ENCODE measurements around the gene ITFG1. TPM values are rescaled to one million over a fixed set of nuclear protein-coding genes. Genes with fewer than 3 reads are reported as not detected.

The ITFG1 gene
- total and polyA plus RNA-seq, 2 of the 13 experiments (the other 11 are each of a cell fraction or from before 2014, with no cell fraction given), result 74.5 to 150 TPM

GRCh38 chr16:47136099-47136842, 324.6 kb downstream of the ITFG1 start:
- Histone ChIP-seq H3K36me3 (replicated peaks in 1 of 2; ENCODE audit: control insufficient read depth in 1 of 2, insufficient read depth in 2 of 2, low read length in 2 of 2) (no peaks in the 10 kb centered on the region), H3K9ac (ENCODE audit: insufficient read depth, low read depth, low read length) (no peak overlapping the region), H4K20me1 (ENCODE audit: insufficient read depth, low read length) (no peaks in the 10 kb centered on the region), H3K9me3 (ENCODE audit: low read length) (no peaks in the 10 kb centered on the region), H3K4me1 (ENCODE audit: insufficient read depth, low read length) (0 out of 2 replicates have a peak, but pooled peaks cover under 1% of the 10 kb centered on the region), H3K27me3 (ENCODE audit: control insufficient read depth in 1 of 2, insufficient read depth in 2 of 2, low read length in 2 of 2) (no peaks in the 10 kb centered on the region), H3K4me3 (replicated peaks in 1 of 3; ENCODE audit: insufficient read depth in 1 of 3, low read depth in 2 of 3, low read length in 3 of 3) (no peak overlapping the region), H3K4me2 (ENCODE audit: low read depth, low read length) (no peak overlapping the region), H3K27ac (ENCODE audit: extremely low read length, insufficient read depth, low read length) (no peak overlapping the region), H2AFZ (ENCODE audit: low read length) (no peak overlapping the region), H3K79me2 (ENCODE audit: insufficient read depth, low read length) (no peaks in the 10 kb centered on the region)
- intact Hi-C loops (cut with micrococcal nuclease; ENCODE audit: unreplicated experiment) (no loop called here), in situ Hi-C loops (cut with HindIII; ENCODE audit: extremely low pct_ligation_motif_present, low pct_unique_long_range_greater_than_20kb) (loop anchor here (5.0 to 10.0 kb wide), 2 partner anchors 191 to 981 kb away; no protein-coding TSS in a partner anchor)
- ChIA-PET CTCF (ENCODE audit: low intra/inter-chr PET ratio, low total read pairs) (no interaction called here), POLR2A (no interaction called here)
- no TSS peak for BruUV-seq (replicated peaks)
- ATAC-seq (no peak), FAIRE-seq (no peak), DNase-seq (ENCODE audit: low spot score) (peak; percentile 13)
- 55% methylated on average over 8 of the region's 8 CpGs for WGBS (ENCODE audit: low lambda C conversion rate)
- TF ChIP-seq ZNF274 (CRISPR knock-in tag; IDR thresholded peaks at IDR 0.05) (no peak), ZFP41 (CRISPR knock-in tag; IDR thresholded peaks at IDR 0.05; ENCODE audit: borderline replicate concordance) (no peak), PLRG1 (conservative IDR thresholded peaks at IDR 0.05) (no peak), SIN3B (IDR thresholded peaks at IDR 0.05; ENCODE audit: low read length) (no peak), KIAA2018 (CRISPR knock-in tag; IDR thresholded peaks at IDR 0.05; ENCODE audit: borderline replicate concordance) (no peak), MTF1 (CRISPR knock-in tag; IDR thresholded peaks at IDR 0.05) (no peak), SOX13 (IDR thresholded peaks at IDR 0.05) (no peak), SOX13 (CRISPR knock-in tag; conservative IDR thresholded peaks at IDR 0.05 in 1 of 2, IDR thresholded peaks at IDR 0.05 in 1 of 2) (0 out of 4 replicates have a peak, but pooled peaks of 1 of the 2 experiments have one; percentile 9), FOSL2 (CRISPR knock-in tag; IDR thresholded peaks at IDR 0.05) (peak; percentile 11; the same call in 1 of the 2 replicates), RNF2 (conservative IDR thresholded peaks at IDR 0.05; ENCODE audit: low read depth) (no peak), HNRNPUL1 (IDR thresholded peaks at IDR 0.05; ENCODE audit: low read depth, low read length) (no peak), RNF219 (CRISPR knock-in tag; IDR thresholded peaks at IDR 0.05) (no peak), ZNF775 (CRISPR knock-in tag; IDR thresholded peaks at IDR 0.05; ENCODE audit: borderline replicate concordance) (no peak), STAT5B (CRISPR knock-in tag; IDR thresholded peaks at IDR 0.05) (no peak), RXRB (CRISPR knock-in tag; IDR thresholded peaks at IDR 0.05; ENCODE audit: borderline replicate concordance) (no peak)

Measured in HepG2 (cell line).